H1 (cell line): ENCODE results near the gene STEAP3. TPM values are rescaled to one million over a fixed set of nuclear protein-coding genes. Genes with fewer than 3 reads are reported as not detected.

Experiments
- CTCF ChIA-PET: fragments of 300-600 bp; sonication (Branson Sonifier 250); formaldehyde crosslinking; loops from one replicate; lab custom pipeline; 2021; ENCODE audit not compliant: partially characterized antibody; lab: Charles Lee
- POLR2A ChIA-PET: fragments of 300-600 bp; sonication (Branson Sonifier 250); formaldehyde crosslinking; loops from one replicate; lab custom pipeline; 2021; ENCODE audit warnings: inconsistent platforms; ENCODE audit not compliant: partially characterized antibody; lab: Charles Lee
- DNase-seq, 2 experiments: peaks; one replicate each; pipeline versions ENCODE4 v3.0.0 to v3.0.0-alpha.2; 2010 to 2022; ENCODE audit warnings: low spot score in 2 of 2, low read depth in 1 of 2, mixed read lengths in 1 of 2
- FAIRE-seq: peaks from 2 replicates; lab custom pipeline; 2011; peaks lifted over from hg19 to GRCh38; lab: Jason Lieb, UNC
- H2AFZ ChIP-seq: 2 replicates; pipeline ENCODE4 v1.8.1; 2012; ENCODE audit warnings: low read length, inconsistent platforms
- H2AK5ac ChIP-seq: 2 replicates; pipeline ENCODE4 v1.6.1; 2013; ENCODE audit warnings: low read depth, low read length
- H2BK120ac ChIP-seq: replicated peaks from 2 replicates; pipeline ENCODE3; 2013; ENCODE audit warnings: low read depth, low read length, inconsistent platforms
- H2BK12ac ChIP-seq: 2 replicates; pipeline ENCODE4 v1.6.1; 2013; ENCODE audit warnings: low read depth, low read length
- H2BK15ac ChIP-seq: 2 replicates; pipeline ENCODE4 v1.6.1; 2013; ENCODE audit warnings: low read length
- H2BK20ac ChIP-seq: 2 replicates; pipeline ENCODE4 v1.6.1; 2013; ENCODE audit warnings: low read length
- H2BK5ac ChIP-seq: 2 replicates; pipeline ENCODE4 v1.6.1; 2013; ENCODE audit warnings: low read depth, low read length
- H3K14ac ChIP-seq: 2 replicates; pipeline ENCODE4 v1.6.1; 2013; ENCODE audit warnings: inconsistent platforms; ENCODE audit not compliant: insufficient read length
- H3K18ac ChIP-seq: 2 replicates; pipeline ENCODE4 v1.6.1; 2013; ENCODE audit warnings: low read length; ENCODE audit errors: extremely low read depth
- H3K23ac ChIP-seq: 2 replicates; pipeline ENCODE4 v1.6.1; 2013; ENCODE audit warnings: inconsistent platforms; ENCODE audit not compliant: insufficient read length
- H3K23me2 ChIP-seq: 2 replicates; pipeline ENCODE4 v1.6.1; 2013; ENCODE audit warnings: low read depth, low read length
- H3K27ac ChIP-seq: 2 replicates; pipeline ENCODE4 v1.6.1; 2011; ENCODE audit warnings: low read depth, low read length, inconsistent platforms
- H3K27me3 ChIP-seq, 4 experiments: replicated peaks in 1 of 4; 1 replicate in 1 of 4; 2 replicates in 3 of 4; pipeline versions ENCODE4 v1.6.1 to v1.8.1; 2011 to 2013; ENCODE audit warnings: low read length in 3 of 4, mild to moderate bottlenecking in 3 of 4, inconsistent platforms in 2 of 4, mixed read lengths in 2 of 4, moderate library complexity in 1 of 4; ENCODE audit not compliant: control insufficient read depth in 3 of 4, insufficient read depth in 3 of 4; ENCODE audit errors: extremely low read depth in 1 of 4
- H3K36me3 ChIP-seq, 4 experiments: 2 replicates each; pipeline versions ENCODE4 v1.6.1 to v1.8.1; 2011 to 2013; ENCODE audit warnings: mild to moderate bottlenecking in 4 of 4, low read length in 3 of 4, moderate library complexity in 2 of 4, control low read depth in 1 of 4, inconsistent platforms in 1 of 4; ENCODE audit not compliant: insufficient read depth in 4 of 4, control insufficient read depth in 2 of 4
- H3K4ac ChIP-seq: replicated peaks from 2 replicates; pipeline ENCODE3; 2013; ENCODE audit warnings: low read length, low read depth, mixed read lengths, inconsistent platforms; ENCODE audit not compliant: insufficient read length
- H3K4me1 ChIP-seq, 4 experiments: replicated peaks in 1 of 4; 1 replicate in 1 of 4; 2 replicates in 3 of 4; pipeline versions ENCODE4 v1.6.1 to v1.8.1; 2011 to 2013; ENCODE audit warnings: low read length in 3 of 4, inconsistent platforms in 2 of 4, mixed read lengths in 1 of 4; ENCODE audit not compliant: insufficient read depth in 4 of 4, control insufficient read depth in 3 of 4
- H3K4me2 ChIP-seq, 2 experiments: 2 replicates each; pipeline versions ENCODE4 v1.6.1 to v1.8.1; 2011 to 2013; ENCODE audit warnings: low read depth in 2 of 2, low read length in 2 of 2, control low read depth in 1 of 2, inconsistent platforms in 1 of 2, mild to moderate bottlenecking in 1 of 2; ENCODE audit not compliant: insufficient read depth in 1 of 2
- H3K4me3 ChIP-seq, 4 experiments: fragments of 200-600, 300-600 bp in 1 of 4; sonication (generic), shearing (Covaris generic), sonication (Bioruptor Twin) in 1 of 4; 2 replicates each; pipeline versions ENCODE4 v1.5.1 to v1.8.1; 2011 to 2016; ENCODE audit warnings: low read length in 4 of 4, low read depth in 3 of 4, control low read depth in 2 of 4, inconsistent platforms in 2 of 4, mild to moderate bottlenecking in 2 of 4, mixed read lengths in 1 of 4, moderate library complexity in 1 of 4; ENCODE audit not compliant: insufficient read depth in 2 of 4; ENCODE audit errors: extremely low read depth in 1 of 4
- H3K56ac ChIP-seq: replicated peaks from 2 replicates; pipeline ENCODE3; 2013; ENCODE audit warnings: low read depth, mild to moderate bottlenecking, mixed read lengths, low read length, inconsistent platforms; ENCODE audit not compliant: insufficient read length
- H3K79me1 ChIP-seq: 2 replicates; pipeline ENCODE4 v1.6.1; 2013; ENCODE audit warnings: low read depth, low read length, control low read depth
- H3K79me2 ChIP-seq, 2 experiments: 2 replicates each; pipeline versions ENCODE4 v1.6.1 to v1.8.1; 2012 to 2013; ENCODE audit warnings: low read length in 2 of 2, mild to moderate bottlenecking in 2 of 2, inconsistent platforms in 1 of 2; ENCODE audit not compliant: insufficient read depth in 2 of 2, control insufficient read depth in 1 of 2
- H3K9ac ChIP-seq, 4 experiments: replicated peaks in 1 of 4; 1 replicate in 1 of 4; 2 replicates in 3 of 4; pipeline versions ENCODE4 v1.6.1 to v1.8.1; 2011 to 2013; ENCODE audit warnings: low read depth in 3 of 4, low read length in 3 of 4, control low read depth in 2 of 4, mild to moderate bottlenecking in 2 of 4, moderate library complexity in 2 of 4, inconsistent platforms in 1 of 4; ENCODE audit errors: extremely low read depth in 1 of 4
- H3K9me3 ChIP-seq, 2 experiments: 2 replicates each; pipeline versions ENCODE4 v1.6.1 to v1.8.1; 2012 to 2013; ENCODE audit warnings: mild to moderate bottlenecking in 2 of 2, moderate library complexity in 2 of 2, control low read depth in 1 of 2, inconsistent platforms in 1 of 2, low read depth in 1 of 2, low read length in 1 of 2, mixed read lengths in 1 of 2; ENCODE audit not compliant: insufficient read depth in 2 of 2
- H4K20me1 ChIP-seq, 2 experiments: replicated peaks in 1 of 2; 2 replicates each; pipeline versions ENCODE3 to v1.8.1; 2011 to 2013; ENCODE audit warnings: inconsistent platforms in 2 of 2, low read length in 2 of 2, mild to moderate bottlenecking in 1 of 2; ENCODE audit not compliant: insufficient read depth in 2 of 2, control insufficient read depth in 1 of 2
- H4K5ac ChIP-seq: 2 replicates; pipeline ENCODE4 v1.6.1; 2013; ENCODE audit warnings: low read length, low read depth, mixed read lengths, inconsistent platforms; ENCODE audit not compliant: insufficient read length
- H4K8ac ChIP-seq: 2 replicates; pipeline ENCODE4 v1.8.0; 2013; ENCODE audit warnings: mild to moderate bottlenecking, moderate library complexity, low read length, inconsistent platforms; ENCODE audit not compliant: insufficient read depth; ENCODE audit errors: extremely low read depth
- H4K91ac ChIP-seq: replicated peaks from 2 replicates; pipeline ENCODE3; 2013; ENCODE audit warnings: low read length, mixed read lengths, inconsistent platforms; ENCODE audit not compliant: insufficient read length
- BRCA1 ChIP-seq: IDR thresholded peaks from 2 replicates; pipeline ENCODE4 v1.6.1; 2012; ENCODE audit warnings: low read depth, low read length, improper control_type of control experiment
- RAD21 ChIP-seq, 2 experiments: IDR thresholded peaks in 1 of 2; conservative IDR thresholded peaks in 1 of 2; 2 replicates each; pipeline ENCODE4 v1.6.1; 2011; ENCODE audit warnings: low read depth in 2 of 2, low read length in 2 of 2, improper control_type of control experiment in 1 of 2, inconsistent platforms in 1 of 2, mild to moderate bottlenecking in 1 of 2, moderate library complexity in 1 of 2
- SIX5 ChIP-seq: IDR thresholded peaks from 2 replicates; pipeline ENCODE4 v1.6.1; 2011; ENCODE audit warnings: mild to moderate bottlenecking, low read depth, low read length
- WGBS, 2 experiments: shearing (Covaris generic) in 1 of 2; methylation state at CpG; one replicate each; pipeline versions ENCODE4 v1.1.6 to v1.1.7; 2013 to 2015; ENCODE audit warnings: low lambda C conversion rate in 2 of 2, mixed read lengths in 2 of 2, inconsistent platforms in 1 of 2, low coverage in 1 of 2, missing lambda C conversion rate in 1 of 2; ENCODE audit not compliant: insufficient replicate concordance in 2 of 2, insufficient coverage in 1 of 2, insufficient read length in 1 of 2; ENCODE audit errors: extremely low coverage in 1 of 2, missing lambda C conversion rate in 1 of 2; 5-methylcytosine and 5-hydroxymethylcytosine counted together
- polyA plus RNA-seq, 7 experiments: library from polyadenylated mRNA; depleted of rRNA in 3 of 7; stranded (reverse) in 5 of 7; unstranded in 2 of 7; fragments of >200 nt in 5 of 7; fragments of 200-250 nt in 2 of 7; gene quantifications; 1 replicate in 5 of 7; 2 replicates in 1 of 7; 4 replicates in 1 of 7; pipeline versions ENCODE4 v1.2.1 to v1.2.3, GENCODE V29; 2011 to 2013; ENCODE audit warnings: missing spikeins in 2 of 7, mixed read lengths in 2 of 7
- total RNA-seq: library from RNA; stranded (reverse); fragmentation: NEBNext Ultra II Directional; extraction: Animal tissue kit (Norgen Biotek cat#: 25700); gene quantifications from 2 replicates; pipeline ENCODE4 v1.2.1, GENCODE V29; 2021

The STEAP3 gene
- total and polyA plus RNA-seq, 2 of the 8 experiments (the other 6 are each of a cell fraction or from before 2014, with no cell fraction given), result 21.7 to 27.9 TPM

DNA sequence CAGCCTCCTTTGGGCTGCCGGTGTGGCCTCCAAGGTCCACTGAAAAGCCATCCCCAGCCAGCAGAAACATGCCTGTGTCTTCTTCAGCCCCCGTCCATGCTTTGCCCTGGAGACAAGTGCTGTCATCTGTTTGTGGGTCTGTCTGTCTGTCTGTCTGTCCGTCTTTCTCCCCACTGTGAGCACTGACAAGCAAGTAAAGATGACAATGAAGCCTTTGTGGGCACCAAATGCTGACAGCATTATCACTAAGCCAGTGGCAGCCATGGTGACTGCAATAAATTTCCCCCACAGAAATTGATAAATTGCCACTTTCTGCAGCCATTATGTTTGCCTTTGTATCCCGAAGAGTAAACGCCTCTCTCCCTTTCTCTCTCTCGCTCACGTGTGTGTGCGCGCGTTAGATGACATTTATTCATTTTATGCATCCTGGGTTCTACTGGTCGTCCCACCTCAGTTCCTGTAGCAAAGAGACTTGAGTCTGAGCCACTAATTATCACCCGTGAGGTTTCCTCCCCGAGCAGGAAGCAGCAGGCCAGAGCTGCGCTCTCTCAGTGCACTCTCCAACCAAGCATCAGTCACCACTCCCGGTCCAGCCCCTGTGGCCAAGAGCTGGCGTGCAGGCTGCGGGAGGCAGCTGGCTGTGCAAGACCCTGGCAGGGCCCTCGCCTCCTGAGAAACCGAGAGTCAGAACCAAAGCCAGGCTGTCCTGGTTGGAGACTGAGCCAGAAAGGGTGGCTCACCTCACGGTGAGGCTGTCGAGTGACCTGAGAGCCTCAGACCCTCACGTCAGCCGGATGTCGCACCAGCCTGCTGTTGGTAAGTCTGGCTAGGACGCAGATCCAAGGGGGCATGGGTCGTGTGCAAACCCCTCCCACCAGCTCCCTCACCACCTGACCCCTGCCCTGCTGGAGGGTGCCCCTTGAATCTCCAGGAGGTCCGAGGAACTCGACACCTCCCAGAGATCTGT lies 6.9 kb downstream of the STEAP3 start:
- H3K9me3 ChIP-seq, result no peaks in the 10 kb centered on the region
- peak overlapping the region; percentile 28 for H2BK120ac ChIP-seq
- peaks cover 6 to 26% (median 15%) of the 10 kb centered on the region in 4 experiments for H3K4me1 ChIP-seq
- H2BK20ac ChIP-seq, result no peak overlapping the region
- no peak overlapping the region for H2BK5ac ChIP-seq
- no peak overlapping the region for H2BK15ac ChIP-seq
- H3K4ac ChIP-seq, result no peak overlapping the region
- H3K9ac ChIP-seq, result no peak overlapping the region
- H3K4me2 ChIP-seq, result no peak overlapping the region
- no peak overlapping the region for H3K18ac ChIP-seq
- no peak overlapping the region for H4K5ac ChIP-seq
- no peak overlapping the region for H2AFZ ChIP-seq
- H3K27me3 ChIP-seq, result no peaks in the 10 kb centered on the region; a peak in 1 of 7 replicates
- FAIRE-seq, result no peak
- H2BK12ac ChIP-seq, result no peak overlapping the region
- 0 out of 2 replicates have a peak, but pooled peaks cover 2% of the 10 kb centered on the region for H3K23me2 ChIP-seq
- H3K4me3 ChIP-seq, result no peak overlapping the region
- H3K79me2 ChIP-seq, result no peaks in the 10 kb centered on the region
- no peak overlapping the region for H3K56ac ChIP-seq
- peak overlapping the region; percentile 59 for H4K91ac ChIP-seq
- ChIA-PET CTCF (interaction anchor here (0.6 to 5.5 kb wide), 10 partner anchors 12 to 1724 kb away, joined by 3 to 36 read pairs (median 4); no protein-coding TSS in a partner anchor), POLR2A (interaction anchor here (0.6 to 2.0 kb wide), 2 partner anchors 10 to 64 kb away, joined by 3 to 5 read pairs; no protein-coding TSS in a partner anchor)
- no peak overlapping the region for H2AK5ac ChIP-seq
- peaks cover 12% of the 10 kb centered on the region; the same call in 1 of the 2 replicates for H3K79me1 ChIP-seq
- whole genome bisulfite sequencing, 2 experiments, result 91% methylated on average over 28 of the region's 28 CpGs; no CpG with 5 or more reads in 1 of the 2 experiments
- no peak for DNase-seq
- peaks cover 4 to 12% of the 10 kb centered on the region in 2 experiments for H4K20me1 ChIP-seq
- H3K27ac ChIP-seq, result no peak overlapping the region
- H4K8ac ChIP-seq, result no peak overlapping the region
- H3K23ac ChIP-seq, result no peak overlapping the region
- no peaks in the 10 kb centered on the region for H3K36me3 ChIP-seq
- H3K14ac ChIP-seq, result no peak overlapping the region
- TF ChIP-seq SIX5 (no peak), BRCA1 (no peak), RAD21 (IDR thresholded peaks at IDR 0.05 in 1 of 2, conservative IDR thresholded peaks at IDR 0.05 in 1 of 2; ENCODE audit: low read depth in 2 of 2, low read length in 2 of 2) (no peak)
